ENCODE data around the gene ALG6. TPM values are rescaled to one million over a fixed set of nuclear protein-coding genes. Genes with fewer than 3 reads are reported as not detected.

The ALG6 gene
- total RNA-seq, 1 experiment from 2014 or later: 21.4 TPM

DNA sequence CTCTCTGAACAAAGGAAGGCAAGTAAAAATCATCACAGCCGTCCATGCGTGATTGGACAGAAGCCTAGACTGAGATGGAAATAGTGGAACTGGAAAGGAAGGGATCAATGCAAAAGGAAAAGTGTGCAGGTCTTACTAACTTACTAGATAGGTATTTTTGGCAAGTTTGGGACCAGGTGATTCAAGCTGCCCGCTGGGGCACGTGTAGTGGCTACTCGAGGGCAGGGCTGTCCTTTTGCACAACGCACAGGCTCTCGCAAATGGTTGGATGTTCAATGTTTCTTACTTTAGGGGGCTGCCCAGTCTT is 566 bp upstream of the ALG6 start:
- H3K27ac Mint-ChIP-seq: peak overlapping the region in 1 of 3 experiments; percentile 19; a peak in 3 of 7 replicates
- Histone ChIP-seq H3K4me1 (ENCODE audit: insufficient read depth, low read length) (no peaks in the 10 kb centered on the region), H2BK12ac (ENCODE audit: insufficient read length, low read depth, low read length) (no peak overlapping the region), H3K27ac (ENCODE audit: insufficient read length, low read depth, low read length) (no peak overlapping the region), H3K23me2 (ENCODE audit: insufficient read length, low read depth, low read length, poor library complexity, severe bottlenecking) (no peaks in the 10 kb centered on the region), H2AFZ (ENCODE audit: low read length) (no peak overlapping the region), H4K5ac (ENCODE audit: insufficient read length, low read depth, low read length) (no peak overlapping the region), H3K56ac (ENCODE audit: insufficient read length, low read depth, low read length) (no peak overlapping the region), H3K79me2 (ENCODE audit: insufficient read depth, low read length) (no peaks in the 10 kb centered on the region), H3K79me1 (ENCODE audit: insufficient read depth, low read depth, low read length, poor library complexity, severe bottlenecking) (no peaks in the 10 kb centered on the region), H2BK20ac (ENCODE audit: low read depth, low read length, poor library complexity, severe bottlenecking) (no peak overlapping the region), H3K23ac (ENCODE audit: insufficient read length, low read depth, low read length) (no peak overlapping the region), H2AK5ac (ENCODE audit: insufficient read length, low read length) (no peak overlapping the region), H3T11ph (ENCODE audit: low read length) (no peak overlapping the region), H3K27me3 (ENCODE audit: insufficient read depth, low read length) (no peaks in the 10 kb centered on the region), H3K4ac (ENCODE audit: low read depth, low read length) (no peak overlapping the region), H3K4me2 (ENCODE audit: insufficient read depth, insufficient read length, low read length) (no peak overlapping the region), H4K91ac (ENCODE audit: insufficient read length, low read depth, low read length) (no peak overlapping the region), H3K14ac (ENCODE audit: insufficient read depth, low read length) (no peak overlapping the region), H3K18ac (ENCODE audit: insufficient read length, low read depth, low read length) (no peak overlapping the region), H2BK120ac (ENCODE audit: low read depth, low read length, poor library complexity, severe bottlenecking) (no peak overlapping the region), H2BK5ac (ENCODE audit: insufficient read length, low read length) (no peak overlapping the region), H2BK15ac (ENCODE audit: low read depth, low read length) (no peak overlapping the region), H4K8ac (replicated peaks; ENCODE audit: insufficient read length, low read depth, low read length) (no peak overlapping the region), H3K9ac (ENCODE audit: extremely low read depth, insufficient read length, low read length) (no peak overlapping the region), H4K20me1 (ENCODE audit: control insufficient read depth, insufficient read depth, insufficient read length) (no peaks in the 10 kb centered on the region), H3K9me3 (ENCODE audit: control insufficient read depth, low read depth, low read length) (no peaks in the 10 kb centered on the region)
- peaks cover 12% of the 10 kb centered on the region for H3K27me3 Mint-ChIP-seq (ENCODE audit: low read depth)
- H3K36me3 Mint-ChIP-seq (ENCODE audit: insufficient read depth in 1 of 3, low read depth in 3 of 3): peaks cover 4 to 14% (median 14%) of the 10 kb centered on the region in 3 experiments
- WGBS (ENCODE audit: extremely low coverage, insufficient read length, low lambda C conversion rate): no CpG with 5 or more reads among the region's 7 CpGs
- DNase-seq: no peak
- TF ChIP-seq, protein P1, sequence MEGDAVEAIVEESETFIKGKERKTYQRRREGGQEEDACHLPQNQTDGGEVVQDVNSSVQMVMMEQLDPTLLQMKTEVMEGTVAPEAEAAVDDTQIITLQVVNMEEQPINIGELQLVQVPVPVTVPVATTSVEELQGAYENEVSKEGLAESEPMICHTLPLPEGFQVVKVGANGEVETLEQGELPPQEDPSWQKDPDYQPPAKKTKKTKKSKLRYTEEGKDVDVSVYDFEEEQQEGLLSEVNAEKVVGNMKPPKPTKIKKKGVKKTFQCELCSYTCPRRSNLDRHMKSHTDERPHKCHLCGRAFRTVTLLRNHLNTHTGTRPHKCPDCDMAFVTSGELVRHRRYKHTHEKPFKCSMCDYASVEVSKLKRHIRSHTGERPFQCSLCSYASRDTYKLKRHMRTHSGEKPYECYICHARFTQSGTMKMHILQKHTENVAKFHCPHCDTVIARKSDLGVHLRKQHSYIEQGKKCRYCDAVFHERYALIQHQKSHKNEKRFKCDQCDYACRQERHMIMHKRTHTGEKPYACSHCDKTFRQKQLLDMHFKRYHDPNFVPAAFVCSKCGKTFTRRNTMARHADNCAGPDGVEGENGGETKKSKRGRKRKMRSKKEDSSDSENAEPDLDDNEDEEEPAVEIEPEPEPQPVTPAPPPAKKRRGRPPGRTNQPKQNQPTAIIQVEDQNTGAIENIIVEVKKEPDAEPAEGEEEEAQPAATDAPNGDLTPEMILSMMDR (conservative IDR thresholded peaks at IDR 0.05): no peak
- peak overlapping the region; percentile 44 to 74 for H3K4me3 Mint-ChIP-seq
- H3K9me3 Mint-ChIP-seq: peaks cover 5 to 6% of the 10 kb centered on the region in 2 experiments; a peak in 3 of 5 replicates
- H3K4me1 Mint-ChIP-seq: peaks cover 17 to 25% of the 10 kb centered on the region in 2 experiments

Measured in H9 (cell line).